Measurements from ENCODE around the gene SUZ12.

GRCh38 chr17:32020943-32021614 lies 84.3 kb downstream of the SUZ12 start:
- no peak for TF ChIP-seq POLR2A (IDR thresholded peaks at IDR 0.05)
- TF ChIP-seq CTCF (IDR thresholded peaks at IDR 0.05): no peak
- TF ChIP-seq EP300 (IDR thresholded peaks at IDR 0.05): no peak

All from ovary (tissue), 3 donors.